Right ventricle myocardium superior (tissue), 1 donor: ENCODE results near the gene ASTN2. TPM values are rescaled to one million over a fixed set of nuclear protein-coding genes. Genes with fewer than 3 reads are reported as not detected.
A peak's percentile ranks its signal among the peaks of the same experiment; 100 is the strongest.
"Not testable (repeated sequence)": the region's sequence is repeated elsewhere in the genome, so short reads cannot be mapped to it uniquely, and the experiment has no call there.

Source experiments
- ATAC-seq: fragments of 200-7000 bp; cut with Tn5 transposase; one replicate; pipeline ENCODE4 v1.9.1; 2020; ENCODE audit warnings: mild to moderate bottlenecking; ENCODE audit not compliant: poor library complexity
- DNase-seq: peaks from one replicate; pipeline ENCODE4 v3.0.0-alpha.2; 2020
- intact Hi-C: fragments of 100-400 bp; cut with DNase I; formaldehyde crosslinking; loops from one replicate; pipeline ENCODE4 v1.11.2; 2022
- total RNA-seq: library from RNA; stranded (reverse); fragmentation: NEBNext Ultra II Directional; extraction: Animal tissue kit (Norgen Biotek cat#: 25700); gene quantifications from one replicate; pipeline ENCODE4 v1.2.1, GENCODE V29; 2021
- donor health status: DM: no; HTN: yes; CAD: no; lungs with severe emphysema.

ASTN2 gene
- total RNA-seq, 1 donor from 2014 or later = 6.4 TPM

DNA sequence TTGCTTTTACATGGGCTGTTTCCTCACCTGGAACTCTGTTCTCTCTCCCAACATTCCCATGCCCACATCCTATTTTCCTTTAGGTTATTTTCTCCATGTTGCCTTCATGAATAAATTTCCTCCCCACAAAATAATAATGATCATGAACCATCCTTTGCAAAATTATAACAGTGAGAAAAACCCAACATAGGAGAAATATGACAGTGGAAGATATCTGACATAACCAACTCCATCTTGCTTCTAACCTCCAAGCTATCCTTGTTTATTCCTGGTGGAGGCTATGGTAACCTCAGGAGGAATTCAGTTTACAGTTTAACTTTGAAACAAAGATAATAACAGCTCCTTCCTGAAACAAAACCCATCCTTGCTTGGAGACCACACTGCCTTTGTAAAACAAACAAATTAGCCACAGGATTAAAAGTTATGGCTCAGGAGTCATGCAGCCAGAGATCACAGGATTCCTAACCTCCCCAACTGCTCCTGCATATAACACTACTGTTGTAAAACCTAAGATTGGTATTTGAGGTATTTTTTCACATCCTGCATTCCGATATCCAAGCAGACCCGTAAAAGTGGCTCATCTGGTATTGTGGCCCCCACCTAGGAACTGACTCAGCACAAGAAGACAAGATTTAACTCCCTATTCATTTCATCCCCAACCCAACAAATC is 515.4 kb downstream of the ASTN2 start:
- DNase-seq = no peak
- intact Hi-C loops = no loop called here
- no peak for ATAC-seq

DNA sequence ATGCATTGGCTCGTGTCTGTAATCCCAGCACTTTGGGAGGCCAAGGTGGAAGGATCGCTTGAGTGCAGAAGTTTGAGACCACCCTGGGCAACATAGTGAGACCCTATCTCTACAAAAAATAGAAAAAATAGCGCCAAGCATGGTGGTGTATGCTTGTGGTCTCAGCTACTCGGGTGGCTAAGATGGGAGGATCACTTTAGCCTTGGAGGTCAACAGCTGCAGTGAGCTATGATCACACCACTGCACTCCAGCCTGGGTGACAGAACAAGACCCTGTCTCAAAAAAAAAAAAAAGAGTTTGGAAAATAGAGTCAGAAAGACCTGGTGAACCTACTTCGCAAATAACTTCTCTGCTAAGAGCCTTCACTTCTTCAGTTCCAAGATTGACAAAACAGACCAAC is 516.7 kb downstream of the ASTN2 start:
- DNase-seq, intact Hi-C loops, ATAC-seq: not testable (repeated sequence)

DNA sequence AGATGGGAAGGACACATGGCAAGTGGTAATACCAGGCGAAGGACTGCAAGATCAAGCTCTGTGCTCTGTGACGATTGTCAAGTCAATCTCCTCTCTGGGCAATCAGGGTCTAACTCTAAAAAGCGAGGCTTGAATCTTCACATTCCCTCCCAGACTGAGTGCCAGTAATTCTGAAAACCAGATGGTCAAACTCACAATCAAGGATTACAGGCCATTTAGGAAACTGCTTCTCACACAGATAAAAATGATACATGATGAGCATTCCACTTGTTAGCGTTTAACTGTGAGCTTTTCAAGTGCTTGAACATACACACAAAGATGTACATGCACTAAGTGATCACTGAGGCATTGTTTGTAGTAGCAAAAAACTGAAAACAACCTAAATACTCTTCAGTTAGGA is 517.7 kb downstream of the ASTN2 start:
- intact Hi-C loops = no loop called here
- no peak for DNase-seq
- no peak for ATAC-seq

DNA sequence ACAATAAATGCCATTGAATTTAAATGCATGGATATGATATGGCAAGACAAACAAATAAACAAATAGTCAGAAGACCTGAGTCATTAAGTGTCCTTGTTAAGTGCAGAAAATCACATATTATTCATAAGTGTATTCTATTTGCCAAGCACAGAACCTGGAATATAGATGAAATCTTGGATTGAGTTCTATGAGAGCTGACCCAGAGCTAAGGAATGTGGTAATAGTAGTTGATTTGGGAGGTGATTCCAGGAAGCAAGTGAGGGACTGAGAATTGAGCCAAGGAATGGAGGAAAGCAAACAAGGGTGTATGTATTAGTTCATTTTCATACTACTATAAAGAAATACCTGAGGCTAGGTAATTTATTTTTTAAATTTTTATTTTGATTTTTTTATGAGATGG is 518.9 kb downstream of the ASTN2 start:
- DNase-seq (no peak), ATAC-seq (no peak)
- intact Hi-C loops = no loop called here

DNA sequence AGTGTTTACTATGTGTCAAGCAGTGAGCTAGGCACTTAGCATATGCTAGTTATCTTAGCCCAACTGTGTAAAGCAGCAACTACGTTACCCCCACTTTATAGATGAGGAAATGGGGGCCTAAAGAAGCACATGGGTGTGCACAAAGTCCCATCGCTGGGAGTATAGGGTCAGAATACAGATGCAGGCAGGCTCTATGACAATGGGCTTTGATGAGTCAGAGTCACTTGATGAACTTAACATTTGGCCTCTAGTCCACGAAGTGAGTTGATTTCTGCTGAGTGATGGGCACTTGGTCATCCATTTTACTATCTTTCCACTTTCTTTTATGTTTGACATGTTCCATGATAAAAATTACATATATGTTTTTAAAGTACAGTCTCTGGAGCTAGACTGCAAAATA is 523.4 kb downstream of the ASTN2 start:
- intact Hi-C loops = no loop called here
- DNase-seq (no peak), ATAC-seq (no peak)

DNA sequence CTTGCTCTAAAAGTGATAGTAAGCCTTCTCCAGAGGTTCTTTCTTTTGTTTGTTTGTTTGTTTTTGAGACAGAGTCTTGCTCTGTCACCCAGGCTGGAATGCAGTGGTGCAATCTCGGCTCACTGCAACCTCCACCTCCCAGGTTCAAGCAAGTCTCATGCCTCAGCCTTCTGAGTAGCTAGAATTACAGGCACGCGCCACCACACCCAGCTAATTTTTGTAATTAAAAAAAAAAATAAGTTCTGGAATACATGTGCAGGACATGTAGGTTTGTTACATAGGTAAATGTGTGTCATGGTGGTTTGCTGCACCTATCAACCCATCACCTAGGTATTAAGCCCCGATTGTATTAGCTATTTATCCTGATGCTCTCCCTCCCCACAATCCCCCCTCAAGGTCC is 526.4 kb downstream of the ASTN2 start:
- intact Hi-C loops, DNase-seq, ATAC-seq: not testable (repeated sequence)

DNA sequence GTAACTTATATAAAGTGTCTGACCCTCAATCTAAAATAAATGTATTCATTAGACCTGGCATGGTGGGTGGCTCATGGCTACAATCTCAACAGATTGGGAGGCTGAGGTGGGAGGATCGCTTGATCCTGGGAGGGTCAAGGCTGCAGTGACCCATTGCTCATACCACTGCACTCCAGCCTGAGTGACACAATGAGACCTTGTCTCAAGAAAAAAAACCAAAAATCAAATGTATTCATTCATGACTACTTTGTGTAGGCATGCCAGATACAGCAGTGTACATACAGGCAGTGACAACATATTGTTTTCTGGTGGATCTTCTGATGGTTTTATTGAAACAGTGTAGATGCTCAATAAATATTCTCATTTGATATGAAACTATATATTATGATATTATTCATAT is 526.8 kb downstream of the ASTN2 start:
- ATAC-seq (no peak), DNase-seq (no peak)
- intact Hi-C loops = no loop called here

DNA sequence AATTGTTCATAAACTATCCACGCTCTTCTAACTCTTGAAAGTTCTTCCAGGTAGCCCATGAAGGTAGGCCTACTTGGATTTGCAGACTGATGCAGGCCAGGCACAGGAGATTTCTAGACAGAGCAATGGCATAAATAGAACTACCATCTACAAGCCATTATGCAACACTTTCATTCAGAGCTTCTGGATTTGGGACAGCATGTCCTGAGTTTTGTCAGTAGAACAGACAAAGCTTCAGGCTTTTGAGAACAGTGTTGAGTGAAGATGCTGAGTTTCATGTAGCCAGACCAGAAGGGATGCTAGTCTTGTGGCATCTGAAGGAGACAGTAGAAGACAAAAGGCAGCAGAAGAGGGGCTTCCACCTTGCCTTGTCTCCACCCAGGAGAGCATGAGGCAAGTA is 531.2 kb downstream of the ASTN2 start:
- intact Hi-C loops = no loop called here
- no peak for ATAC-seq
- no peak for DNase-seq

DNA sequence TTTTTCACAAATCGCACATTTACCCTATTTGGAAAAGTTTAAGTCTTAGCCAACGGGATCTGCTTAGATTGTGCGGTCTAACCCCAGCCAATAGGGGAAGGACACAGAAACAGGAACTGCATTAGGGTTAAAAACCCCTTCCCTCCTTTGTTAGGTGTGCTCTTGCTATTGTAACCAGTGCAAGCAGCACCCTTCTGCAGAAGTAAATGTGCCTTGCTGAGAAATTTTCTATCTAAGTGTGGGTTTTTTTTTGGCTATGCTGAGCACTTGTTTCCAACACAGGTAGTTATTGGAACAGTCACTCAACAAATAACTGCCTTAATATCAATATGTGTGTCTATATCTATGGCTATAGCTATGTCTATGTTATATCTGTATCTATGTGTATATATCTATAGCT is 537.8 kb downstream of the ASTN2 start:
- intact Hi-C loops = no loop called here
- ATAC-seq (no peak), DNase-seq (no peak)

DNA sequence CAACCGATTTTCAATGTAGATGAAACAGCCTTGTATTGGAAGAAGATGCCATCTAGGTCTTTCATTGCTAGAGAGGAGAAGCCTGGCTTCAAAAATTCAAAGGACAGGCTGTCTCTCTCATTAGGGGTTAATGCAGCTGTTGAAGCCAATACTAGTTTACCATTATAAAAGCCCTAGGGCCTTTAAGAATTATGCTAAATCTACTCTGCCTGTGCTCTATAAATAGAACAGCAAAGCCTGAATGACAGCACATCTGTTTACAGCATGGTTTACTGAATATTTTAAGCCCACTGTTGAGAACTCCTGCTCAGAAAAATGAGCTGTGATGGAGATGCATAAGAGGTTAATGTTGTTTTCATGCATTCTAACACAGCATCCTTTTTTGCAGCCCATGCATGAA is 539.3 kb downstream of the ASTN2 start:
- DNase-seq (no peak), ATAC-seq (no peak)
- intact Hi-C loops = no loop called here

DNA sequence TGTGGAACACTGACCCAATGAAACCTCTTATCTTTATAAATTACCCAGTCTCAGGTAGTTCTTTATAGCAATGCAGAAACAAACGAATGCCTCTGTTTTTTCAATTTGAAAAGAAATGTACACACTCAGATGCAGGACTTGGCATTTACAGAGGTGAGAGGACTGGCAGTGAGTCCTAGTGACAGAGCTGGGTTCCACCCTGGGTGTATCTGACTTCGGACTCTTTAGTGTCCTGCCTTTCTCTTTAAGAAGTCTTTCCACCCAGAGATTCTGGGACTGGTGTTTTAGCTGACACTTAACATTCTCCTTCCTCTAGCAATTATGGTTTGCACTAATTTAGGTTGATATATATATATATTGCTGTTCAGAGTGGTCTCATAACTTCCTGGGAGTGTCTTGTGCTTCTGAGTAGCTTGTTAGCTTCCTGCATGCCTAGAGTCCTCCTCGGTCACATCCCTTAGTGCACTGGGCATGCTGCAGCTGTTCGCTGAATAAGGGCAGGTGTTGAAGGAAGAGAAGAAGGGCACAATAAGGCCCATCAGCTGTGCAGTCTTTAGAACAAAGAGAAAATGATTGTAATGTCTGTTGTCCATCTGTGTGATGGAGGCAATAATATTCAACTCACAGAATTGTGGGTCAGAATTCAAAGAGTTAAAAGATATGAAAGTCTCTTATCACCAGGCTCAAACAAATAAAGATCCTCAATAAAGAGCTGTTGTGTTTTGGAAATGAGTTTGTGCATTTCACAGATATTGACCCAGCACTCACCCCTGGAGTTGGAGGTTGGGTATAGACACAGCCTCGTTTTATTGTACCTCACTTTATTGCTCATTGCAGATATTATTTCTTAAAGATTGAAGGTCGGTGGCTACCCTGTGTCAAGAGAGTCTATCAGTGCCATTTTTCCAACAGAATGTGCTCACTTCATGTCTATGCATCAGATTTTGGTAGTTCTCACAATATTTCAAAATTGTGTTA is 540.6 kb downstream of the ASTN2 start:
- no peak for DNase-seq
- intact Hi-C loops = no loop called here
- ATAC-seq = no peak

DNA sequence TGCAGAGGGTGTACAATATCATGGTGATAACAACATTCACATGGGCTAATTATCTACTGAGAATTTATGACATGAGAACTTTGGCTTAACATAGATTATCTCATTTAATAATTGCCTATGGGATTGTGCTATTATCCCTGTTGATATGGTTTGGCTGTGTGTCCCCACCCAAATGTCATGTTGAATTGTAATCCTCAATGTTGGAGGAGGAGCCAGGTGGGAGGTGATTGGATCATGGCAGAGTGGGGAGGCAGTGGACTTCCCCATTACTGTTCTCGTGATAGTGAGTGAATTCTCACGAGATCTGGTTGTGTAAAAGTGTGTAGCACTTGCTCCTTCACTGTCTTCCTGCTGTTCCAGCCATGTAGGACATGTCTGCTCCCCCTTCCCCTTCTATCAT is 541.4 kb downstream of the ASTN2 start:
- intact Hi-C loops = no loop called here

DNA sequence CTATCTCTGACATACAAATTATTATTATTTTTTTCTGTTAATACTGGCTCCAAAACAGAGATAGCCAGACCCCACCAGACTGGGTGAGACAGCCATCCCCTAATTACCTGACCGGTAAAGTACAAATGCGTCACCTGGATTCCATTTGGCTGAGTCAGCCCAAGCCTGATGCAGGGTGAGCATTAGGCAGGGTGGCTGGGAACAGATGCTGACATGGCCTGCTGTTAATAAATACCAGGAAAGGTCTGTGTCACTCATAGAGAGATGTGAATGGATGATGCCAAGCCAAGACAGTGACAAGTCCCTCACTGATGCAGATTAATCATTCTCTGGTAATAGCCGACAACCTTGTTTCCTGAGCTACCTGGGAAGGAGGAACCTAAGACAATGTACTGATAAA is 544.3 kb downstream of the ASTN2 start:
- DNase-seq (no peak), ATAC-seq (no peak)
- intact Hi-C loops = no loop called here

More for the DNA sequence above, 541.4 kb downstream of the ASTN2 start:
- DNase-seq (no peak), ATAC-seq (no peak)

DNA sequence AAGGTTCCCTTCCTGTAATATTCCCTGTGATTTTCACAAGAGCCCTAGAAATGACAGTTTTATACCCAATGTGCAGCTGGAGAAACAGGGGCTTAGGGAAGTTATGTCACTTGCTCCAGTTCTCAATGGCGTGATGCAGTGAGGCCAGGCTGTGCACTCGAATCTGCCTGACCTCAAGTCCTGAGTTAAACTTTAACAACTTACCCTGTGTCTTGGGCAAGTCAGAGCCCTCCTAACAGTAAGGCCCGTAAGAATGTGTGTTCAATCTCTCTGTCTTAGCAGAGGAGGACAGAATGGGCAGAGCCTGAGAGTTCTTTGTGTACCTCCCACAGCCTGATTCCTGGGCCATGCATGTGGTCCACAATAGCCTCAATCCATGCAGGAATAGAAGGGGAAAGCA is 546.7 kb downstream of the ASTN2 start:
- intact Hi-C loops = loop anchor here (10.0 kb wide), 1 partner anchor 1273 kb away; no protein-coding TSS in a partner anchor
- no peak for ATAC-seq

DNA sequence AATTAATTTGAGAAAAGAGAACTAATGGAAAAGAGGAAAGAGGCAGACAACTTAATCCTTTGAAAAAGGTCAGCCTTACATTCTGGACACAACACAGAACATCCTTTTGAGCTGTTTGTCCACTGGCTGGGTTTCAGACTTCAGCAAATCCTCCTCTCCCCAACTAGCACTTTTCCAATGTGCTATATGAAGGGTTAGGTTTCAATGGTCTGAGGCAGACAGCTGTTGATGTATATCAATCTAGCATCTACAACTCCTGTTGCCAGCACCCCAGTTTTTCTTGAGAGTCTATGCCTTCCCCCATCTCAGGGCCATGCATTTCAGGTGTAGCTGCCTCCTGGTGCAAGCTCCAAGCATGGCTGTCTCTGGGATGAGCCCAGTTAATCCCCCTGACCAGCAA is 553.5 kb downstream of the ASTN2 start:
- intact Hi-C loops = loop anchor here (5.0 to 10.0 kb wide), 2 partner anchors 124 to 1267 kb away; no protein-coding TSS in a partner anchor
- no peak for DNase-seq
- ATAC-seq = no peak

More for the DNA sequence above, 546.7 kb downstream of the ASTN2 start:
- DNase-seq = no peak

DNA sequence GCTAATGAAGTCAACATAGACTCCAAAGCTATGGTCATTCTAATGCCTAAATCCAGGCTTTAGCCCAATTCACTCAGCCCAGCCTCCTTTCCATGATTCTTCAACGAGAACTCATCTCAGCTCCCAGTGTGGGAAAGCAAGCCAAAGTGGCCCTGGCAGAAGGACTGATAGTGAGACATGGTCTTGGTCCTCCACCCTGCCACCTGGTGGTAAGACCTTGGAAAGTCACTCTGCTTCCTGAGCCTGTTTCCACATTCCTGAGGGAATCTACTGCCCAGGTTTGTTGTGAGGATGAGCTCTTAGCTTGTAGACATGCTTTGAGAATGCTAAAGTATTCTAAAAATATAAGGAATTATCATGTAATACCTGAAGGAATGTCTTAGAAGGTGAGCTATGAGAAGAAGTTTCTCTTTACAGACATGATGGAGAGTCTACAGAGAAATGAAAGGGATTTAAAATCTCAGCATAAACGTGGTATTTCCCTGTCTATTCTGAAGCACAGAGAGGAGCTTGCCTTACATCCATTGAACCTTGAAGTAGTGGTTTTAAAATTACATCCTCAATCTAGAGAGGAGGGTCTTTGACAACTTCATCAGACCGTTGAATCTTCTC is 554.2 kb downstream of the ASTN2 start:
- intact Hi-C loops = loop anchor here (5.0 to 10.0 kb wide), 2 partner anchors 123 to 1266 kb away; no protein-coding TSS in a partner anchor
- peak; percentile 74 for ATAC-seq
- DNase-seq = peak; percentile 64

DNA sequence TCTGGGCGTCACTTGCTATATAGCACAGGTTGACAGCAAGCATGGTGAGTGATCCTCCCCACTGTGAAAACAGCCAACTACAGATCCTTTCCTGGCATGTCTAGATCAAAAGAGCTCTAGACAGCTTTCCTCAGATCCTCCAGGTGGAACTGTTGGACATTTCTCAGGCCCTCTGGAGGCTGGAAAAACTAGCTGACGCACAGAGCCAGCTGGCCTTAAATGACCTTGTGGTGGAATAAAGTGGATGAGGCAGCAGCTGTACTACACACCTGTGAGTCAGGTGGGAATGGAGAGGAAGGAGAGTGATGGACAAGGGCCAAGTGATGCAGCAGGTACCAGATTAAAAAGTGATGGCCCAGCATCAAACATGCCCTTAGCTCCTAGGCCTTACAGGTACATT is 555.1 kb downstream of the ASTN2 start:
- ATAC-seq (no peak), DNase-seq (no peak)
- intact Hi-C loops = loop anchor here (5.0 to 10.0 kb wide), 2 partner anchors 122 to 1265 kb away; no protein-coding TSS in a partner anchor

DNA sequence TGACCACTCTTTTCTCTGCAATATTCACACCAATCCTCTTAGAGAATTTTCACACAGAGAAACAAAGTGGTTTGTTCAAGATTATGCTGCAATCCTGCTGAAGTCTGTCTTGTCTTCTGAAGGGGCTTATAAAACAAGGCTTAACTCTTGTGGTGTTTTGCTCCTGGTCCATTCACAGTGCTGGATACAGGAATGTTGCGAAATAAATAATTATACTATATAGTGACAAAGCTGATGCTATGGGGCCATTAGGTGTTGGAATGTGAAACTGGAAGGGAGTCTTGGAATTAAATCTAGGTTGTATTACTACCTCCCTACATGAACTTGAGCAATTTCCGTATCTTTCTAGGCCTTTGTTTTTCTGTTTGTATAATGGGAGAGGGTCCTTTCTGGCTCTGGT is 557.5 kb downstream of the ASTN2 start:
- ATAC-seq (no peak), DNase-seq (no peak)
- intact Hi-C loops = no loop called here
